ENCODE results near the gene STN1. TPM values are rescaled to one million over a fixed set of nuclear protein-coding genes. Genes with fewer than 3 reads are reported as not detected.
A peak's percentile ranks its signal among the peaks of the same experiment; 100 is the strongest.

Gene STN1
- total and polyA plus RNA-seq, 2 of the 8 experiments (the other 6 are each of a cell fraction or from before 2014, with no cell fraction given), result 10.1 to 12.4 TPM

- Histone ChIP-seq H2AFZ (ENCODE audit: low read length) (no peak overlapping the region), H2BK120ac (replicated peaks; ENCODE audit: low read depth, low read length) (no peak overlapping the region), H3K27ac (ENCODE audit: low read depth, low read length) (no peak overlapping the region), H2BK12ac (ENCODE audit: low read depth, low read length) (0 out of 2 replicates have a peak overlapping the region, but pooled peaks have one; percentile 33), H3K79me2 (ENCODE audit: control insufficient read depth in 1 of 2, insufficient read depth in 2 of 2, low read length in 2 of 2) (no peaks in the 10 kb centered on the region), H4K91ac (replicated peaks; ENCODE audit: insufficient read length, low read length) (peak overlapping the region; percentile 47), H3K56ac (replicated peaks; ENCODE audit: insufficient read length, low read depth, low read length) (no peak overlapping the region), H4K5ac (ENCODE audit: insufficient read length, low read depth, low read length) (no peak overlapping the region), H4K8ac (ENCODE audit: extremely low read depth, insufficient read depth, low read length) (no peak overlapping the region), H4K20me1 (replicated peaks in 1 of 2; ENCODE audit: control insufficient read depth in 1 of 2, insufficient read depth in 2 of 2, low read length in 2 of 2) (no peaks in the 10 kb centered on the region), H3K4ac (replicated peaks; ENCODE audit: insufficient read length, low read depth, low read length) (no peak overlapping the region), H3K18ac (ENCODE audit: extremely low read depth, low read length) (no peak overlapping the region), H3K9ac (replicated peaks in 1 of 4; ENCODE audit: extremely low read depth in 1 of 4, low read depth in 3 of 4, low read length in 3 of 4) (no peak overlapping the region), H3K79me1 (ENCODE audit: low read depth, low read length) (no peaks in the 10 kb centered on the region), H2BK20ac (ENCODE audit: low read length) (no peak overlapping the region), H3K23me2 (ENCODE audit: low read depth, low read length) (no peaks in the 10 kb centered on the region), H3K4me3 (ENCODE audit: extremely low read depth in 1 of 4, insufficient read depth in 2 of 4, low read depth in 3 of 4, low read length in 4 of 4) (no peak overlapping the region), H3K27me3 (replicated peaks in 1 of 4; ENCODE audit: control insufficient read depth in 3 of 4, extremely low read depth in 1 of 4, insufficient read depth in 3 of 4, low read length in 3 of 4) (no peaks in the 10 kb centered on the region), H2BK5ac (ENCODE audit: low read depth, low read length) (peak overlapping the region; percentile 75; the same call in 1 of the 2 replicates), H2BK15ac (ENCODE audit: low read length) (no peak overlapping the region), H3K4me2 (ENCODE audit: insufficient read depth in 1 of 2, low read depth in 2 of 2, low read length in 2 of 2) (no peak overlapping the region), H3K4me1 (replicated peaks in 1 of 4; ENCODE audit: control insufficient read depth in 3 of 4, insufficient read depth in 4 of 4, low read length in 3 of 4) (peaks cover 2 to 11% (median 4%) of the 10 kb centered on the region in 4 experiments; a peak in 6 of 7 replicates), H3K14ac (ENCODE audit: insufficient read length) (no peak overlapping the region), H2AK5ac (ENCODE audit: low read depth, low read length) (no peak overlapping the region), H3K36me3 (ENCODE audit: control insufficient read depth in 2 of 4, insufficient read depth in 4 of 4, low read length in 3 of 4) (peaks cover 0 to 14% (median 4%) of the 10 kb centered on the region in 4 experiments; a peak in 2 of 8 replicates), H3K23ac (ENCODE audit: insufficient read length) (no peak overlapping the region), H3K9me3 (ENCODE audit: insufficient read depth in 2 of 2, low read depth in 1 of 2, low read length in 1 of 2) (peaks cover 8 to 9% of the 10 kb centered on the region in 2 experiments)
- POLR2A ChIA-PET (ENCODE audit: partially characterized antibody), result interaction anchor here (0.7 to 1.6 kb wide), 4 partner anchors 8 to 359 kb away, joined by 3 to 6 read pairs (median 3); no protein-coding TSS in a partner anchor
- no peak for FAIRE-seq
- CTCF ChIA-PET (ENCODE audit: partially characterized antibody), result interaction anchor here (1.7 kb wide), 1 partner anchor 20 kb away, joined by 3 read pairs; no protein-coding TSS in a partner anchor
- TF ChIP-seq CTBP2 (IDR thresholded peaks at IDR 0.05; ENCODE audit: borderline replicate concordance, insufficient read depth, insufficient read length, low read length) (no peak), TCF12 (IDR thresholded peaks at IDR 0.05; ENCODE audit: low read depth, low read length) (no peak)
- WGBS, 2 experiments (ENCODE audit: extremely low coverage in 1 of 2, insufficient coverage in 1 of 2, insufficient read length in 1 of 2, insufficient replicate concordance in 2 of 2, low coverage in 1 of 2, low lambda C conversion rate in 2 of 2, missing lambda C conversion rate in 1 of 2), result 93% methylated on average over 3 of the region's 3 CpGs; no CpG with 5 or more reads in 1 of the 2 experiments
- DNase-seq (ENCODE audit: low read depth in 1 of 2, low spot score in 2 of 2), result no peak
These were observed 6.9 kb downstream of the STN1 start for GRCh38 chr10:103911021-103911459.

Measured in H1 (cell line).